DOHH2 (cell line): ENCODE data around the gene ZPLD1.

ENCODE experiments used
- H3F3A ChIP-seq: fragments of 200-600 bp; sonication (generic), shearing (Covaris generic); 2 replicates; pipeline ENCODE4 v1.6.0; 2016; ENCODE audit warnings: antibody characterized with exemption, mild to moderate bottlenecking; ENCODE audit not compliant: control insufficient read depth, insufficient read depth
- H3K27ac ChIP-seq: fragments of 200-600 bp; sonication (generic); 2 replicates; pipeline ENCODE4 v1.5.1; 2014; ENCODE audit warnings: low read depth, mild to moderate bottlenecking, low read length, moderate library complexity
- H3K27me3 ChIP-seq: fragments of 200-600 bp; sonication (generic); 2 replicates; pipeline ENCODE4 v1.6.1; 2014; ENCODE audit warnings: mild to moderate bottlenecking, low read length, mixed read lengths; ENCODE audit not compliant: control insufficient read depth
- H3K36me3 ChIP-seq: fragments of 200-600 bp; sonication (generic); 2 replicates; pipeline ENCODE4 v1.6.1; 2014; ENCODE audit warnings: mild to moderate bottlenecking, low read length, moderate library complexity, mixed read lengths; ENCODE audit not compliant: control insufficient read depth
- H3K4me1 ChIP-seq: fragments of 200-600 bp; sonication (generic); 2 replicates; pipeline ENCODE4 v1.6.1; 2014; ENCODE audit warnings: mild to moderate bottlenecking, low read length, mixed read lengths; ENCODE audit not compliant: control insufficient read depth
- H3K4me2 ChIP-seq: fragments of 200-600 bp; sonication (generic); 2 replicates; pipeline ENCODE4 v1.6.0; 2014; ENCODE audit warnings: mild to moderate bottlenecking, low read length, moderate library complexity
- H3K4me3 ChIP-seq: fragments of 200-600 bp; sonication (generic); 2 replicates; pipeline ENCODE4 v1.5.1; 2014; ENCODE audit warnings: mild to moderate bottlenecking, low read length, mixed read lengths
- H3K79me2 ChIP-seq: fragments of 200-600 bp; sonication (generic); 2 replicates; pipeline ENCODE4 v1.6.1; 2014; ENCODE audit warnings: mild to moderate bottlenecking, low read length, mixed read lengths; ENCODE audit not compliant: control insufficient read depth
- H3K9me2 ChIP-seq: fragments of 200-600 bp; sonication (generic); replicated peaks from 2 replicates; pipeline ENCODE4 v1.6.1; 2014; ENCODE audit warnings: mild to moderate bottlenecking, low read length, mixed read lengths; ENCODE audit not compliant: control insufficient read depth
- H3K9me3 ChIP-seq: fragments of 200-600 bp; sonication (generic); 2 replicates; pipeline ENCODE4 v1.6.1; 2014; ENCODE audit warnings: antibody characterized with exemption, low read length, mixed read lengths; ENCODE audit not compliant: control insufficient read depth, insufficient read depth
- H4K20me1 ChIP-seq: fragments of 200-600 bp; sonication (generic); 2 replicates; pipeline ENCODE4 v1.6.0; 2014; ENCODE audit warnings: low read depth, mild to moderate bottlenecking, antibody characterized with exemption, low read length, moderate library complexity; ENCODE audit not compliant: control insufficient read depth, insufficient read depth
- CTCF ChIP-seq: fragments of 200-600 bp; sonication (generic); IDR thresholded peaks from one replicate; pipeline ENCODE4 v1.5.1; 2014; ENCODE audit warnings: antibody characterized with exemption, mild to moderate bottlenecking, low read depth, low read length; ENCODE audit not compliant: poor library complexity, severe bottlenecking
- EZH2phosphoT487 ChIP-seq: fragments of 200-600 bp; sonication (generic); IDR thresholded peaks from 2 replicates; pipeline ENCODE4 v1.6.1; 2017; ENCODE audit warnings: borderline replicate concordance, mild to moderate bottlenecking, antibody characterized with exemption, low read length, moderate library complexity, mixed read lengths

Gene ZPLD1

GRCh38 chr3:102525624-102526023 lies 90.8 kb downstream of the ZPLD1 start:
- H4K20me1 ChIP-seq, result no peaks in the 10 kb centered on the region
- no peaks in the 10 kb centered on the region for H3K27me3 ChIP-seq
- H3F3A ChIP-seq, result no peaks in the 10 kb centered on the region
- peaks cover 7% of the 10 kb centered on the region for H3K4me1 ChIP-seq
- TF ChIP-seq EZH2phosphoT487 (no peak), CTCF (no peak)
- no peaks in the 10 kb centered on the region for H3K79me2 ChIP-seq
- H3K36me3 ChIP-seq, result no peaks in the 10 kb centered on the region
- H3K4me2 ChIP-seq, result no peak overlapping the region
- H3K4me3 ChIP-seq, result no peak overlapping the region
- H3K9me3 ChIP-seq, result no peaks in the 10 kb centered on the region
- H3K27ac ChIP-seq, result no peak overlapping the region
- H3K9me2 ChIP-seq, result no peaks in the 10 kb centered on the region

GRCh38 chr3:102526865-102527264 lies 92.0 kb downstream of the ZPLD1 start:
- Histone ChIP-seq H3K9me2 (no peaks in the 10 kb centered on the region), H3F3A (no peaks in the 10 kb centered on the region), H4K20me1 (no peaks in the 10 kb centered on the region), H3K27ac (no peak overlapping the region), H3K9me3 (no peaks in the 10 kb centered on the region), H3K4me3 (no peak overlapping the region), H3K4me2 (no peak overlapping the region), H3K27me3 (no peaks in the 10 kb centered on the region), H3K79me2 (no peaks in the 10 kb centered on the region), H3K36me3 (no peaks in the 10 kb centered on the region), H3K4me1 (peaks cover 7% of the 10 kb centered on the region)
- TF ChIP-seq EZH2phosphoT487, result no peak
- TF ChIP-seq CTCF, result no peak

GRCh38 chr3:102528727-102529126 lies 93.9 kb downstream of the ZPLD1 start:
- no peak overlapping the region for H3K4me2 ChIP-seq
- H3K36me3 ChIP-seq, result no peaks in the 10 kb centered on the region
- peaks cover 18% of the 10 kb centered on the region for H3K4me1 ChIP-seq
- no peaks in the 10 kb centered on the region for H3K9me3 ChIP-seq
- H3F3A ChIP-seq, result no peaks in the 10 kb centered on the region
- no peaks in the 10 kb centered on the region for H4K20me1 ChIP-seq
- no peak for TF ChIP-seq CTCF
- TF ChIP-seq EZH2phosphoT487, result no peak
- no peaks in the 10 kb centered on the region for H3K9me2 ChIP-seq
- H3K4me3 ChIP-seq, result no peak overlapping the region
- no peak overlapping the region for H3K27ac ChIP-seq
- H3K27me3 ChIP-seq, result no peaks in the 10 kb centered on the region
- H3K79me2 ChIP-seq, result no peaks in the 10 kb centered on the region
